ENCODE measurements around the gene APPL1. TPM values are rescaled to one million over a fixed set of nuclear protein-coding genes. Genes with fewer than 3 reads are reported as not detected.

Gene APPL1
- total and polyA plus RNA-seq, 2 of the 13 experiments (the other 11 are each of a cell fraction or from before 2014, with no cell fraction given) = 14.3 to 29.0 TPM

DNA sequence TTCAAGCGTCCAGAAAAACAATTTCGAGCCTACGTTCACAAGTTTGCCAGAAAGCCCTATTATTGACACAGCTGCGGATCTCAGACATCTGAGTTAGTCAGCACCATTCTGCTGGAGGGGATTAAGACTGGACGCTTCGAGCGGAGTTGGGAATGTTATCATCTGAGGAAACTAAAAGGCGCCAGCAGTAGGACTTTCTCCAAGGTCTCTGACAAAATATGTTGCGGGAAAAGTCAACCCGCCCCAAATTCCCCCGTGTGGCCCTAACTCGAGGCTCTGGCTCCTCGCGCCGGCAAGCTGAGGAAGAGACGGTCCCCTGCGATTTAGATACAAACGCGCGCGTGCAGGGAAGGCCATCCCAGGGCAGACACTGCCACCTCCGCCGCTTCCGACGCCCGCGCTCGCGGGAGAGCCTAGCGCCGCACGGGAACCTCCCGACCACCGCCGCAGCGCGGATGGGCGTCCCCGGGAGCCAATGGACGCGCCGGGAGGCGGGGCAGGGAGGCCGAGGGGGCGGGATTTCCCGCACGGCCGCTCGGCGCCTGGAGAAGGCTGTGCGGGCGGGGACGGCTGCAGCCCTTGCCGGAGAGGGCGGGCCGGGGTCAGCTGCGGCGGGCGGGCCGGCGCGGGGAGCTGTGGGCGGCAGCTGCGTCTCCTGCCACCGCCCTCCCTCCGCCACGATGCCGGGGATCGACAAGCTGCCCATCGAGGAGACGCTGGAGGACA is at the start of gene APPL1 (continued):
- TF ChIP-seq MLLT10 (CRISPR knock-in tag; IDR thresholded peaks at IDR 0.05) = no peak
- no peak for TF ChIP-seq ZSCAN12 (CRISPR knock-in tag; IDR thresholded peaks at IDR 0.05)
- TF ChIP-seq NFKB2 (CRISPR knock-in tag; IDR thresholded peaks at IDR 0.05; ENCODE audit: borderline replicate concordance) = peak; percentile 87; the same call in 1 of the 2 replicates
- no peak; the same call in 1 of the 2 replicates for TF ChIP-seq ZNF337 (CRISPR knock-in tag; IDR thresholded peaks at IDR 0.05; ENCODE audit: borderline replicate concordance, low read depth)
- peak; percentile 25; the same call in 1 of the 2 replicates for TF ChIP-seq BHLHE40 (IDR thresholded peaks at IDR 0.05; ENCODE audit: low read length)
- TF ChIP-seq SMAD1 (CRISPR knock-in tag; IDR thresholded peaks at IDR 0.05; ENCODE audit: borderline replicate concordance, low read depth) = no peak
- TF ChIP-seq, protein P1, sequence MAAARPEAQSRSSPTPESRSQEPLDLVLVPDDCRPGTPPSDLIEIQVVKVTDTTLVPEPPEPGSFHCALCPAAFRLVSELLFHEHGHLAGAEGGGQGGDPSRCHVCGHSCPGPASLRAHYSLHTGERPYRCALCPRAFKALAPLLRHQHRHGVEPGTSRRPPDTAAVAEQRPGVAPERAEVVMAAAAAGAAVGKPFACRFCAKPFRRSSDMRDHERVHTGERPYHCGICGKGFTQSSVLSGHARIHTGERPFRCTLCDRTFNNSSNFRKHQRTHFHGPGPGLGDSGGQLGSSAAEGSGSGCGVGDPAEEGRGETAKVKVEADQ (CRISPR knock-in tag; IDR thresholded peaks at IDR 0.05; ENCODE audit: borderline replicate concordance) = peak; percentile 83
- TF ChIP-seq ZNF644 (CRISPR knock-in tag; IDR thresholded peaks at IDR 0.05; ENCODE audit: low read depth) = no peak
- TF ChIP-seq ZNF674 (CRISPR knock-in tag; IDR thresholded peaks at IDR 0.05; ENCODE audit: low read depth) = no peak; the same call in 1 of the 2 replicates
- no peak for TF ChIP-seq ATRX (CRISPR knock-in tag; IDR thresholded peaks at IDR 0.05; ENCODE audit: borderline replicate concordance)
- peak; percentile 57 for TF ChIP-seq HOXA3 (CRISPR knock-in tag; IDR thresholded peaks at IDR 0.05)
- TF ChIP-seq SMC3 (IDR thresholded peaks at IDR 0.05; ENCODE audit: low read length) = no peak
- TF ChIP-seq CHD2 (IDR thresholded peaks at IDR 0.05; ENCODE audit: low read depth, low read length) = peak; percentile 87
- TF ChIP-seq KDM6A (CRISPR knock-in tag; IDR thresholded peaks at IDR 0.05; ENCODE audit: low read depth) = no peak
- TF ChIP-seq, protein P2, sequence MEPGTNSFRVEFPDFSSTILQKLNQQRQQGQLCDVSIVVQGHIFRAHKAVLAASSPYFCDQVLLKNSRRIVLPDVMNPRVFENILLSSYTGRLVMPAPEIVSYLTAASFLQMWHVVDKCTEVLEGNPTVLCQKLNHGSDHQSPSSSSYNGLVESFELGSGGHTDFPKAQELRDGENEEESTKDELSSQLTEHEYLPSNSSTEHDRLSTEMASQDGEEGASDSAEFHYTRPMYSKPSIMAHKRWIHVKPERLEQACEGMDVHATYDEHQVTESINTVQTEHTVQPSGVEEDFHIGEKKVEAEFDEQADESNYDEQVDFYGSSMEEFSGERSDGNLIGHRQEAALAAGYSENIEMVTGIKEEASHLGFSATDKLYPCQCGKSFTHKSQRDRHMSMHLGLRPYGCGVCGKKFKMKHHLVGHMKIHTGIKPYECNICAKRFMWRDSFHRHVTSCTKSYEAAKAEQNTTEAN (CRISPR knock-in tag; conservative IDR thresholded peaks at IDR 0.05) = peak; percentile 78
- TF ChIP-seq ZNF432 (CRISPR knock-in tag; IDR thresholded peaks at IDR 0.05; ENCODE audit: borderline replicate concordance) = no peak
- TF ChIP-seq MYC (CRISPR knock-in tag; IDR thresholded peaks at IDR 0.05; ENCODE audit: borderline replicate concordance) = peak; percentile 82
- TF ChIP-seq, protein P3, sequence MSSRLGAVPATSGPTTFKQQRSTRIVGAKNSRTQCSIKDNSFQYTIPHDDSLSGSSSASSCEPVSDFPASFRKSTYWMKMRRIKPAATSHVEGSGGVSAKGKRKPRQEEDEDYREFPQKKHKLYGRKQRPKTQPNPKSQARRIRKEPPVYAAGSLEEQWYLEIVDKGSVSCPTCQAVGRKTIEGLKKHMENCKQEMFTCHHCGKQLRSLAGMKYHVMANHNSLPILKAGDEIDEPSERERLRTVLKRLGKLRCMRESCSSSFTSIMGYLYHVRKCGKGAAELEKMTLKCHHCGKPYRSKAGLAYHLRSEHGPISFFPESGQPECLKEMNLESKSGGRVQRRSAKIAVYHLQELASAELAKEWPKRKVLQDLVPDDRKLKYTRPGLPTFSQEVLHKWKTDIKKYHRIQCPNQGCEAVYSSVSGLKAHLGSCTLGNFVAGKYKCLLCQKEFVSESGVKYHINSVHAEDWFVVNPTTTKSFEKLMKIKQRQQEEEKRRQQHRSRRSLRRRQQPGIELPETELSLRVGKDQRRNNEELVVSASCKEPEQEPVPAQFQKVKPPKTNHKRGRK (CRISPR knock-in tag; IDR thresholded peaks at IDR 0.05) = 0 out of 2 replicates have a peak, but pooled peaks have one; percentile 50
- TF ChIP-seq, protein P4, sequence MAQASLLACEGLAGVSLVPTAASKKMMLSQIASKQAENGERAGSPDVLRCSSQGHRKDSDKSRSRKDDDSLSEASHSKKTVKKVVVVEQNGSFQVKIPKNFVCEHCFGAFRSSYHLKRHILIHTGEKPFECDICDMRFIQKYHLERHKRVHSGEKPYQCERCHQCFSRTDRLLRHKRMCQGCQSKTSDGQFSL (CRISPR knock-in tag; IDR thresholded peaks at IDR 0.05) = no peak
- TF ChIP-seq, protein P5, sequence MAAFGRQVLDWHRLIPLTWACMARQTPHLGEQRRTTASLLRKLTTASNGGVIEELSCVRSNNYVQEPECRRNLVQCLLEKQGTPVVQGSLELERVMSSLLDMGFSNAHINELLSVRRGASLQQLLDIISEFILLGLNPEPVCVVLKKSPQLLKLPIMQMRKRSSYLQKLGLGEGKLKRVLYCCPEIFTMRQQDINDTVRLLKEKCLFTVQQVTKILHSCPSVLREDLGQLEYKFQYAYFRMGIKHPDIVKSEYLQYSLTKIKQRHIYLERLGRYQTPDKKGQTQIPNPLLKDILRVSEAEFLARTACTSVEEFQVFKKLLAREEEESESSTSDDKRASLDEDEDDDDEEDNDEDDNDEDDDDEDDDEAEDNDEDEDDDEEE (CRISPR knock-in tag; IDR thresholded peaks at IDR 0.05) = peak; percentile 42; the same call in 1 of the 2 replicates
- TF ChIP-seq, protein P6, sequence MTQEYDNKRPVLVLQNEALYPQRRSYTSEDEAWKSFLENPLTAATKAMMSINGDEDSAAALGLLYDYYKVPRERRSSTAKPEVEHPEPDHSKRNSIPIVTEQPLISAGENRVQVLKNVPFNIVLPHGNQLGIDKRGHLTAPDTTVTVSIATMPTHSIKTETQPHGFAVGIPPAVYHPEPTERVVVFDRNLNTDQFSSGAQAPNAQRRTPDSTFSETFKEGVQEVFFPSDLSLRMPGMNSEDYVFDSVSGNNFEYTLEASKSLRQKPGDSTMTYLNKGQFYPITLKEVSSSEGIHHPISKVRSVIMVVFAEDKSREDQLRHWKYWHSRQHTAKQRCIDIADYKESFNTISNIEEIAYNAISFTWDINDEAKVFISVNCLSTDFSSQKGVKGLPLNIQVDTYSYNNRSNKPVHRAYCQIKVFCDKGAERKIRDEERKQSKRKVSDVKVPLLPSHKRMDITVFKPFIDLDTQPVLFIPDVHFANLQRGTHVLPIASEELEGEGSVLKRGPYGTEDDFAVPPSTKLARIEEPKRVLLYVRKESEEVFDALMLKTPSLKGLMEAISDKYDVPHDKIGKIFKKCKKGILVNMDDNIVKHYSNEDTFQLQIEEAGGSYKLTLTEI (CRISPR knock-in tag; conservative IDR thresholded peaks at IDR 0.05) = no peak
- no peak for TF ChIP-seq ZFP62 (CRISPR knock-in tag; IDR thresholded peaks at IDR 0.05)
- TF ChIP-seq, protein P7, sequence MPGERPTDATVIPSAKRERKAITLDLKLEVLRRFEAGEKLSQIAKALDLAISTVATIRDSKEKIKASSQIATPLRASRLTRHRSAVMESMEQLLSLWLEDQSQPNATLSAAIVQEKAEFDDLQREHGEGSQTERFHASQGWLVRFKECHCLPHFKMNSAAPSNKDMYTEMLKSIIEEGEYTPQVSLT (CRISPR knock-in tag; IDR thresholded peaks at IDR 0.05; ENCODE audit: borderline replicate concordance, low read depth) = peak; percentile 19; the same call in 1 of the 2 replicates

All from HepG2 (cell line).